Endothelial cell of umbilical vein (primary cell): ENCODE results near the gene SAMD4A. TPM values are rescaled to one million over a fixed set of nuclear protein-coding genes. Genes with fewer than 3 reads are reported as not detected.

Experiments
- BruUV-seq: library from RNA; stranded (reverse); fragments of 400-500 nt; replicated peaks from 2 replicates; lab custom pipeline; 2021; lab: Mats Ljungman, UMichigan
- CTCF ChIA-PET: fragments of 300-600, 350-600 bp; sonication (Branson Sonifier 250); formaldehyde crosslinking; loops from one replicate; lab custom pipeline; 2021; ENCODE audit warnings: antibody characterized with exemption, inconsistent platforms; lab: Charles Lee
- POLR2A ChIA-PET: fragments of 300-600, 350-600 bp; sonication (Branson Sonifier 250); formaldehyde crosslinking; loops from one replicate; lab custom pipeline; 2021; ENCODE audit warnings: antibody characterized with exemption, inconsistent platforms; lab: Charles Lee
- DNase-seq: peaks from one replicate; pipeline ENCODE4 v3.0.0-alpha.2; 2011; ENCODE audit warnings: low read depth, low spot score
- FAIRE-seq: peaks from 2 replicates; lab custom pipeline; 2011; peaks lifted over from hg19 to GRCh38; lab: Jason Lieb, UNC
- H2AFZ ChIP-seq: 2 replicates; pipeline ENCODE4 v1.6.0; 2012; ENCODE audit warnings: low read depth, low read length, control low read depth, inconsistent platforms
- H3K27ac ChIP-seq: 2 replicates; pipeline ENCODE4 v1.5.1; 2011; ENCODE audit warnings: low read depth, mild to moderate bottlenecking, control low read depth, low read length, moderate library complexity; ENCODE audit not compliant: insufficient read depth
- H3K27me3 ChIP-seq, 2 experiments: 2 replicates each; pipeline versions ENCODE4 v1.6.0 to v1.6.1; 2011; ENCODE audit warnings: low read length in 2 of 2, mixed read lengths in 1 of 2; ENCODE audit not compliant: control insufficient read depth in 2 of 2, insufficient read depth in 2 of 2
- H3K36me3 ChIP-seq, 2 experiments: 2 replicates in 1 of 2; 3 replicates in 1 of 2; pipeline ENCODE4 v1.5.1; 2011; ENCODE audit warnings: low read length in 2 of 2, mild to moderate bottlenecking in 1 of 2, moderate library complexity in 1 of 2; ENCODE audit not compliant: control insufficient read depth in 2 of 2, insufficient read depth in 2 of 2; ENCODE audit errors: extremely low read depth in 1 of 2
- H3K4me1 ChIP-seq: 3 replicates; pipeline ENCODE4 v1.5.1; 2011; ENCODE audit warnings: mild to moderate bottlenecking, low read length; ENCODE audit not compliant: control insufficient read depth, insufficient read depth; ENCODE audit errors: extremely low read depth
- H3K4me2 ChIP-seq: 2 replicates; pipeline ENCODE4 v1.6.1; 2011; ENCODE audit warnings: low read length, control low read depth, mixed read lengths; ENCODE audit not compliant: insufficient read depth
- H3K4me3 ChIP-seq, 3 experiments: fragments of 200-600 bp in 1 of 3; sonication (generic), shearing (Covaris generic) in 1 of 3; replicated peaks in 1 of 3; 2 replicates each; pipeline ENCODE4 v1.5.1; 2011 to 2016; ENCODE audit warnings: control low read depth in 3 of 3, low read length in 3 of 3, mild to moderate bottlenecking in 2 of 3, inconsistent platforms in 1 of 3, low read depth in 1 of 3, moderate library complexity in 1 of 3; ENCODE audit not compliant: insufficient read depth in 1 of 3
- H3K79me2 ChIP-seq: 2 replicates; pipeline ENCODE4 v1.6.0; 2012; ENCODE audit warnings: low read length, inconsistent platforms; ENCODE audit not compliant: control insufficient read depth, insufficient read depth
- H3K9ac ChIP-seq: replicated peaks from 2 replicates; pipeline ENCODE3; 2011; ENCODE audit warnings: low read length, control low read depth; ENCODE audit not compliant: insufficient read depth; ENCODE audit errors: extremely low read depth
- H3K9me1 ChIP-seq: replicated peaks from 3 replicates; pipeline ENCODE4 v1.6.0; 2011; ENCODE audit warnings: mild to moderate bottlenecking, low read length; ENCODE audit not compliant: control insufficient read depth, insufficient read depth; ENCODE audit errors: extremely low read depth
- H3K9me3 ChIP-seq: replicated peaks from 2 replicates; pipeline ENCODE4 v1.5.1; 2012; ENCODE audit warnings: low read length, inconsistent platforms; ENCODE audit not compliant: control insufficient read depth, insufficient read depth
- H4K20me1 ChIP-seq: replicated peaks from 2 replicates; pipeline ENCODE3; 2011; ENCODE audit warnings: mild to moderate bottlenecking, low read length; ENCODE audit not compliant: control insufficient read depth, insufficient read depth; ENCODE audit errors: extremely low read depth
- EZH2 ChIP-seq: IDR thresholded peaks from 2 replicates; pipeline ENCODE4 v1.6.1; 2012; ENCODE audit warnings: borderline replicate concordance, low read depth, mild to moderate bottlenecking, moderate library complexity, low read length, inconsistent platforms; ENCODE audit not compliant: severe bottlenecking
- FOS ChIP-seq: IDR thresholded peaks from 2 replicates; pipeline ENCODE4 v1.6.1; 2011; ENCODE audit warnings: mild to moderate bottlenecking, low read length, moderate library complexity, borderline replicate concordance; ENCODE audit not compliant: insufficient read depth
- GATA2 ChIP-seq: IDR thresholded peaks from 2 replicates; pipeline ENCODE4 v1.7.0; 2011; ENCODE audit warnings: low read depth, mild to moderate bottlenecking, moderate library complexity, mixed read lengths, low read length; ENCODE audit not compliant: insufficient read length, insufficient read depth
- JUN ChIP-seq: IDR thresholded peaks from 2 replicates; pipeline ENCODE4 v1.6.1; 2011; ENCODE audit warnings: borderline replicate concordance, low read depth; ENCODE audit not compliant: insufficient read length, insufficient read depth
- MAX ChIP-seq: IDR thresholded peaks from 2 replicates; pipeline ENCODE4 v1.6.1; 2011; ENCODE audit not compliant: insufficient read depth, insufficient read length
- MYC ChIP-seq: IDR thresholded peaks from one replicate; pipeline ENCODE4 v1.6.1; 2011; ENCODE audit warnings: mild to moderate bottlenecking, low read depth, low read length
- POLR2A ChIP-seq: IDR thresholded peaks from 2 replicates; pipeline ENCODE4 v1.6.1; 2012; ENCODE audit warnings: low read depth, mild to moderate bottlenecking, control low read depth, low read length
- POLR2AphosphoS5 ChIP-seq: IDR thresholded peaks from 2 replicates; pipeline ENCODE4 v1.6.1; 2012; ENCODE audit warnings: low read depth, mild to moderate bottlenecking, control low read depth, low read length, moderate library complexity; ENCODE audit not compliant: insufficient read depth
- dilution Hi-C: fragments of 300-500 bp; cut with MboI; formaldehyde crosslinking; loops from one replicate; pipeline ENCODE4 v1.15.0; 2019; ENCODE audit warnings: low sequenced_read_pairs; ENCODE audit not compliant: extremely low pct_ligation_motif_present
- intact Hi-C: fragments of 100-400 bp; cut with micrococcal nuclease; formaldehyde crosslinking; loops from one replicate; pipeline ENCODE4 v1.10.0; 2022
- polyA plus RNA-seq, 4 experiments: library from polyadenylated mRNA; depleted of rRNA in 3 of 4; stranded (reverse) in 3 of 4; unstranded in 1 of 4; fragments of >200 nt; gene quantifications; 2 replicates each; pipeline versions ENCODE4 v1.2.1 to v1.2.3, GENCODE V29; 2011 to 2012; ENCODE audit warnings: missing spikeins in 1 of 4
- total RNA-seq: library from RNA; stranded (reverse); gene quantifications from 2 replicates; pipeline ENCODE4 v1.2.3, GENCODE V29; 2021
- TF ChIP-seq, protein P1 (sequence below), 2 donors: IDR thresholded peaks; 1 replicate in 1 of 2; 2 replicates in 1 of 2; pipeline ENCODE4 v1.5.1; 2011; ENCODE audit warnings: low read length in 2 of 2, mild to moderate bottlenecking in 2 of 2, moderate library complexity in 2 of 2, control low read depth in 1 of 2, inconsistent platforms in 1 of 2, low read depth in 1 of 2; ENCODE audit not compliant: insufficient read depth in 1 of 2; ENCODE audit errors: extremely low read depth in 1 of 2

The SAMD4A gene
- total and polyA plus RNA-seq, 2 donors (not counting 3 experiments of a cell fraction or from before 2014, with no cell fraction given) = 37.7 to 95.3 TPM

DNA sequence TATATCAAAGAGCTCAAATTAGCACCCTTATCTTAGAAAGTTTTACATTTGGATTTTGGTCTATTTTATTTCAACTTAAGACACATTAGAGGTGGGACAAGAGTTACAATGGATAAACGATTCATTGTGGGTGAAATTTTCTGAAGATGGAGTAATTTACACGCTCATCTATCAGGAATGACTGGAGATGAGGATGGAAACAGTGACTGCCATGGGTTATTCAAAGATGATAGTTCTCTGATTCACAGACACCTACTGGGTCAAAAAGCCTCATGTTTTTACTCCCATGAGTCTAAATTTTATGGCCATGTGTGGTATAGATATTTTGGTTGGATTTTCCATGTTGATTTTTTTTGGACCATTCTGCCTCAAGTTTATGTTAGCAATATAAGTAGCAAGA, 22.1 kb downstream of the SAMD4A start:
- H3K9me1 ChIP-seq = no peaks in the 10 kb centered on the region
- DNase-seq (no peak), FAIRE-seq (no peak)
- no peaks in the 10 kb centered on the region for H3K27me3 ChIP-seq
- peaks cover 89% of the 10 kb centered on the region for H3K79me2 ChIP-seq
- ChIA-PET POLR2A (no interaction called here), CTCF (no interaction called here)
- peaks cover 3% of the 10 kb centered on the region for H4K20me1 ChIP-seq
- H3K27ac ChIP-seq = no peak overlapping the region
- H3K9ac ChIP-seq = no peak overlapping the region
- TF ChIP-seq MYC (no peak), MAX (no peak), POLR2A (no peak), GATA2 (no peak), JUN (no peak), POLR2AphosphoS5 (no peak), EZH2 (no peak), FOS (no peak)
- TF ChIP-seq, protein P1, sequence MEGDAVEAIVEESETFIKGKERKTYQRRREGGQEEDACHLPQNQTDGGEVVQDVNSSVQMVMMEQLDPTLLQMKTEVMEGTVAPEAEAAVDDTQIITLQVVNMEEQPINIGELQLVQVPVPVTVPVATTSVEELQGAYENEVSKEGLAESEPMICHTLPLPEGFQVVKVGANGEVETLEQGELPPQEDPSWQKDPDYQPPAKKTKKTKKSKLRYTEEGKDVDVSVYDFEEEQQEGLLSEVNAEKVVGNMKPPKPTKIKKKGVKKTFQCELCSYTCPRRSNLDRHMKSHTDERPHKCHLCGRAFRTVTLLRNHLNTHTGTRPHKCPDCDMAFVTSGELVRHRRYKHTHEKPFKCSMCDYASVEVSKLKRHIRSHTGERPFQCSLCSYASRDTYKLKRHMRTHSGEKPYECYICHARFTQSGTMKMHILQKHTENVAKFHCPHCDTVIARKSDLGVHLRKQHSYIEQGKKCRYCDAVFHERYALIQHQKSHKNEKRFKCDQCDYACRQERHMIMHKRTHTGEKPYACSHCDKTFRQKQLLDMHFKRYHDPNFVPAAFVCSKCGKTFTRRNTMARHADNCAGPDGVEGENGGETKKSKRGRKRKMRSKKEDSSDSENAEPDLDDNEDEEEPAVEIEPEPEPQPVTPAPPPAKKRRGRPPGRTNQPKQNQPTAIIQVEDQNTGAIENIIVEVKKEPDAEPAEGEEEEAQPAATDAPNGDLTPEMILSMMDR (IDR thresholded peaks at IDR 0.05; ENCODE audit: extremely low read depth in 1 of 2, insufficient read depth in 1 of 2, low read depth in 1 of 2, low read length in 2 of 2) = no peak
- H3K9me3 ChIP-seq = no peaks in the 10 kb centered on the region
- dilution Hi-C loops = no loop called here
- BruUV-seq = no TSS peak
- H3K4me3 ChIP-seq = no peak overlapping the region
- intact Hi-C loops = no loop called here
- no peaks in the 10 kb centered on the region for H3K36me3 ChIP-seq
- no peak overlapping the region for H3K4me2 ChIP-seq
- no peak overlapping the region for H2AFZ ChIP-seq
- peaks cover 22% of the 10 kb centered on the region for H3K4me1 ChIP-seq
